ENCODE results near the gene RNF181. TPM values are rescaled to one million over a fixed set of nuclear protein-coding genes. Genes with fewer than 3 reads are reported as not detected.

The RNF181 gene
- polyA plus RNA-seq, 1 of the 3 experiments (the other 2 are of a cell fraction): 312 TPM

- Histone ChIP-seq H3K9ac (peak within 1 kb of the TSS; percentile 72), H3K9me3 (no peaks in the 10 kb centered on the region), H3K27me3 (ENCODE audit: insufficient read depth) (no peaks in the 10 kb centered on the region), H2AFZ (ENCODE audit: low read depth) (peak within 1 kb of the TSS; percentile 88), H3K36me3 (replicated peaks in 1 of 2; ENCODE audit: control insufficient read depth in 1 of 2, insufficient read depth in 2 of 2, low read length in 1 of 2) (peaks cover 7 to 32% of the 10 kb centered on the region in 2 experiments), H3F3A (replicated peaks; ENCODE audit: insufficient read depth) (peaks cover 23% of the 10 kb centered on the region), H4K20me1 (ENCODE audit: insufficient read depth) (no peaks in the 10 kb centered on the region), H3K79me2 (ENCODE audit: insufficient read depth) (peaks cover 15% of the 10 kb centered on the region), H3K4me3 (ENCODE audit: low read depth in 2 of 2, low read length in 1 of 2) (peak within 1 kb of the TSS; percentile 93 to 98), H3K27ac (ENCODE audit: low read depth in 2 of 2, low read length in 1 of 2) (peak within 1 kb of the TSS; percentile 71 to 75), H3K9me2 (no peaks in the 10 kb centered on the region), H3K4me1 (ENCODE audit: control insufficient read depth in 1 of 2, insufficient read depth in 2 of 2, low read depth in 1 of 2, low read length in 1 of 2) (peaks cover 6 to 22% of the 10 kb centered on the region in 2 experiments; a peak in 2 of 4 replicates), H3K4me2 (peak within 1 kb of the TSS; percentile 96)
- CTCF ChIA-PET: interaction anchor here (1.0 to 3.0 kb wide), 4 partner anchors 8 to 52 kb away, joined by 3 to 12 read pairs (median 4); partner anchors contain the start of gene C2orf68
- 0% methylated on average over 10 of the region's 73 CpGs for WGBS (ENCODE audit: low lambda C conversion rate)
- DNase-seq: peak; percentile 97
- POLR2A ChIA-PET: interaction anchor here (1.3 to 2.2 kb wide), 3 partner anchors 9 to 183 kb away, joined by 7 to 10 read pairs (median 7); partner anchors contain the start of genes C2orf68, MAT2A and SH2D6
- TF ChIP-seq RXRA (IDR thresholded peaks at IDR 0.05; ENCODE audit: borderline replicate concordance, low read depth): no peak
- no peak for TF ChIP-seq REST (IDR thresholded peaks at IDR 0.05; ENCODE audit: low read depth, low read length)
- TF ChIP-seq YY1 (IDR thresholded peaks at IDR 0.05; ENCODE audit: low read depth): no peak; the same call in 1 of the 2 replicates
- no peak for TF ChIP-seq MEF2A (IDR thresholded peaks at IDR 0.05; ENCODE audit: borderline replicate concordance, low read depth)
- no peak for TF ChIP-seq TCF12 (IDR thresholded peaks at IDR 0.05)
- TF ChIP-seq RAD21 (IDR thresholded peaks at IDR 0.05; ENCODE audit: low read length): no peak
- TF ChIP-seq USF1 (IDR thresholded peaks at IDR 0.05; ENCODE audit: borderline replicate concordance, low read depth): peak; percentile 86
- TF ChIP-seq ELF1 (IDR thresholded peaks at IDR 0.05): 0 out of 2 replicates have a peak, but pooled peaks have one; percentile 12
- no peak for TF ChIP-seq IRF3 (IDR thresholded peaks at IDR 0.05; ENCODE audit: low read depth, low read length)
- no peak; the same call in 1 of the 2 replicates for TF ChIP-seq PBX3 (IDR thresholded peaks at IDR 0.05)
- peak; percentile 81; the same call in 1 of the 2 replicates for TF ChIP-seq MXI1 (IDR thresholded peaks at IDR 0.05; ENCODE audit: low read depth, low read length)
- TF ChIP-seq SIN3A (IDR thresholded peaks at IDR 0.05; ENCODE audit: borderline replicate concordance, low read depth, low read length): peak; percentile 89; the same call in 1 of the 2 replicates
- no peak for TF ChIP-seq JUND (IDR thresholded peaks at IDR 0.05)
- TF ChIP-seq POLR2AphosphoS5 (IDR thresholded peaks at IDR 0.05; ENCODE audit: low read depth, low read length): 0 out of 2 replicates have a peak, but pooled peaks have one; percentile 14
- TF ChIP-seq FOXJ3 (CRISPR knock-in tag; IDR thresholded peaks at IDR 0.05): no peak
- no peak for TF ChIP-seq RCOR1 (IDR thresholded peaks at IDR 0.05; ENCODE audit: low read length)
- no peak for TF ChIP-seq TEAD4 (IDR thresholded peaks at IDR 0.05; ENCODE audit: borderline replicate concordance, insufficient read depth)
- TF ChIP-seq EZH2phosphoT487 (IDR thresholded peaks at IDR 0.05; ENCODE audit: borderline replicate concordance, low read depth): no peak
- TF ChIP-seq MAX (IDR thresholded peaks at IDR 0.05; ENCODE audit: low read depth): peak; percentile 79
- TF ChIP-seq ZBTB33 (IDR thresholded peaks at IDR 0.05; ENCODE audit: borderline replicate concordance, low read depth): no peak
- no peak for TF ChIP-seq NFIC (IDR thresholded peaks at IDR 0.05; ENCODE audit: borderline replicate concordance)
- TF ChIP-seq SMC3 (IDR thresholded peaks at IDR 0.05; ENCODE audit: low read depth, low read length): no peak
- no peak for TF ChIP-seq FOXM1 (IDR thresholded peaks at IDR 0.05; ENCODE audit: low read depth)
- no peak for TF ChIP-seq GATA2 (CRISPR knock-in tag; IDR thresholded peaks at IDR 0.05)
Measured at GRCh38 chr2:85602476-85603234, 7.1 kb downstream of the RNF181 start, which contains the start of gene TMEM150A. TSS of gene TMEM150A (minus strand) at chr2:85602698. CDS start at chr2:85601948, 750 bp downstream.
